Gastroesophageal sphincter (tissue), 3 donors: ENCODE measurements around the gene OBSCN.
A peak's percentile ranks its signal among the peaks of the same experiment; 100 is the strongest.

Experiments
- EP300 ChIP-seq: sonication (generic); formaldehyde crosslinking; IDR thresholded peaks from one replicate; pipeline ENCODE4 v1.6.1; 2017; ENCODE audit warnings: antibody characterized with exemption, mild to moderate bottlenecking
- POLR2A ChIP-seq, 2 donors: fragments of 450-650 bp; IDR thresholded peaks; one replicate each; pipeline ENCODE4 v1.6.1; 2017; ENCODE audit warnings: antibody characterized with exemption in 2 of 2, mild to moderate bottlenecking in 2 of 2, moderate library complexity in 1 of 2
- POLR2AphosphoS5 ChIP-seq: sonication (generic); formaldehyde crosslinking; IDR thresholded peaks from one replicate; pipeline ENCODE4 v1.6.1; 2017; ENCODE audit warnings: antibody characterized with exemption
- TF ChIP-seq, protein P1 (sequence below), 4 experiments: fragments of 200-600 bp in 2 of 4; fragments of 450-650 bp in 2 of 4; sonication (generic) in 1 of 4; IDR thresholded peaks; one replicate each; pipeline ENCODE4 v1.5.1; 2017 to 2019; ENCODE audit warnings: antibody characterized with exemption in 4 of 4, mild to moderate bottlenecking in 2 of 4, moderate library complexity in 2 of 4

- TF ChIP-seq POLR2A (IDR thresholded peaks at IDR 0.05) = no peak
- TF ChIP-seq, protein P1, sequence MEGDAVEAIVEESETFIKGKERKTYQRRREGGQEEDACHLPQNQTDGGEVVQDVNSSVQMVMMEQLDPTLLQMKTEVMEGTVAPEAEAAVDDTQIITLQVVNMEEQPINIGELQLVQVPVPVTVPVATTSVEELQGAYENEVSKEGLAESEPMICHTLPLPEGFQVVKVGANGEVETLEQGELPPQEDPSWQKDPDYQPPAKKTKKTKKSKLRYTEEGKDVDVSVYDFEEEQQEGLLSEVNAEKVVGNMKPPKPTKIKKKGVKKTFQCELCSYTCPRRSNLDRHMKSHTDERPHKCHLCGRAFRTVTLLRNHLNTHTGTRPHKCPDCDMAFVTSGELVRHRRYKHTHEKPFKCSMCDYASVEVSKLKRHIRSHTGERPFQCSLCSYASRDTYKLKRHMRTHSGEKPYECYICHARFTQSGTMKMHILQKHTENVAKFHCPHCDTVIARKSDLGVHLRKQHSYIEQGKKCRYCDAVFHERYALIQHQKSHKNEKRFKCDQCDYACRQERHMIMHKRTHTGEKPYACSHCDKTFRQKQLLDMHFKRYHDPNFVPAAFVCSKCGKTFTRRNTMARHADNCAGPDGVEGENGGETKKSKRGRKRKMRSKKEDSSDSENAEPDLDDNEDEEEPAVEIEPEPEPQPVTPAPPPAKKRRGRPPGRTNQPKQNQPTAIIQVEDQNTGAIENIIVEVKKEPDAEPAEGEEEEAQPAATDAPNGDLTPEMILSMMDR (IDR thresholded peaks at IDR 0.05) = no peak
- no peak for TF ChIP-seq EP300
- peak; percentile 82 for TF ChIP-seq POLR2AphosphoS5
Observed at GRCh38 chr1:228374711-228375577, 167.1 kb downstream of the OBSCN start.
